ENCODE results near the gene DNASE1L1. TPM values are rescaled to one million over a fixed set of nuclear protein-coding genes. Genes with fewer than 3 reads are reported as not detected.

DNASE1L1 gene, protein sequence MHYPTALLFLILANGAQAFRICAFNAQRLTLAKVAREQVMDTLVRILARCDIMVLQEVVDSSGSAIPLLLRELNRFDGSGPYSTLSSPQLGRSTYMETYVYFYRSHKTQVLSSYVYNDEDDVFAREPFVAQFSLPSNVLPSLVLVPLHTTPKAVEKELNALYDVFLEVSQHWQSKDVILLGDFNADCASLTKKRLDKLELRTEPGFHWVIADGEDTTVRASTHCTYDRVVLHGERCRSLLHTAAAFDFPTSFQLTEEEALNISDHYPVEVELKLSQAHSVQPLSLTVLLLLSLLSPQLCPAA
- total RNA-seq, result 32.9 TPM
- long read RNA-seq, transcript DNASE1L1-202 (9 exons, 2,249 nt), result minor isoform, 8 of 35 reads
- long read RNA-seq, transcript DNASE1L1-203 (8 exons, 2,110 nt), result major isoform, 10 of 35 reads
- long read RNA-seq, partial matches to known transcripts, result 8 of 35 reads
- long read RNA-seq, other reads (novel, unspliced or antisense), result 6 of 35 reads

DNA sequence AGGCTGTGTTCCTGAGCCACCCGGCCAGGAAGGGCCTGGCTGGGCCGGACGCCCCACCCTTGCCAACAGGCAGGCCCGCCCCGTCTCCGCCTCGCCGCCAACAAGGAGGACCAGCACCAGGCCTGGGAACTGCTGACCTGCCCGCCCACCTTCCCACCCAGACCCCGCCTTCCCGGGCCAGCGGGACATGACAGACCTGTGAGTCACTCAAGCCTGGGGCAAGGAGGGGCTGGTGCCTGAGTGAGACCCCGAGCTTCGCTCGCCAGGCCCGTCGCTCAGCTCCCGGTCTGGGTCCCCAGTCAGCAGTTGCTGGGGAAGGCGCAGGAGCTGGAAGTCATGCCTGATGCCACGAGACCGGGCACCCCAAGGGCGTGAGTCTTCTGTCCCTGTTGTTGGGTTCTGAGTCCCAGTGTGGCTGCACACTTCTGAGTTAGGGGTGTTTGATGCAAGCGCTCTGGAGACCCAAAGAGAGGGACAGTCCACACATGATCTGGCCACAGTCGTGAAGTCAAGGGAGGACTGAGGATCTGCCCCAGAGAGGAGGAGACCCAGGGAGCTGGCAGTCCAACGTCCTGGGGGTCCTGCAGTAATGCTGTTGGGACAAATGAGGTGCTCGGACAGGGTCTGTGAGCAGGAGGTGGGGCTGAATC, at the start of gene DNASE1L1:
Gene DNASE1L1, minus strand, starts transcription at position 33 of the 650 bp plus-strand sequence. CDS start 3,686 bp downstream, outside the sequence.
- DNase-seq (ENCODE audit: low spot score), result peak; percentile 95
- intact Hi-C loops (cut with DNase I), result no loop called here

DNA sequence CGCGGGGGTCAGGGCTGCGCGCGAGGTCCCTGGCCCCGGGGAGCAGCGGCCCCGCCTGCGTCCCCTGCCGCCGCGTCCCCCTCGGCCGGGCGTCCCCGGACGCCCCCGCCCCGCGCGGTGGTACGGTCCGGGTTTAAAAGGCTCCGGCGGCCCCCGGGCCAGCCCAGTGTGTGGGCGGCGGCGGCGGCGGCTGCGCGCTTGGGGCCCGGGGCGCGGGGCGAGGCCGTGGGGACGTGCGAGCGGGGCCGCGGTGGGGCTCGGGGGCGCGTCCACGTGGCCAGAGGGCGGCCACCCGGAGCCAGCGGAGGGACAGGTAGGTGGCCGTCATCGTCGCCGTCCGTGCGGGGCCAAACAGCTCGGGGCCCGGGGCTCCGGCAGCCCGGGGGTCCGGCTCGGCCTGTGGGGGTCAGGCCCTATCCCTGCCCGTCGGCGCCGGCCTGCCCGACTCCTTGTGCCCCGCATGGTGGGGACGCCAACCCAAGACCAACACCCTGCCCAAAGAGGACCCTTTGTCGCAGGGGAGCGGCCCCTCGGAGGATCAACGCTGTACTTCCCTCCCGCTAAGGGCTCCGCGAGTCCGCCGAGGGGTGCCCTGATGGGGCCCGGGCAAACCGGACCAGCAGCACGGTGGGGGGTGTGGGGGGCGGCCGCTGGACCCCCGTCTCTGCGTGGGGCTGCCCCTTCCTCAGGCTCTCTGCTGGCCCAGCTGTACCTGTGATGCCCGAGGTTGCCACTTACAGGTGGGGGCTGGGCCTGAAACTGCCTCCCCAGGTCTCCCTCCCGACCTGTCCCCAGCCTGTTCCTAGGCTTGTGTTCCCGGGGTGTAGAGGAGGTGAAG, 49.3 kb upstream of the DNASE1L1 start, which contains the start of gene PLXNA3:
Gene PLXNA3, plus strand, starts transcription at position 166 of the 838 bp plus-strand sequence. CDS start 1,903 bp downstream, outside the sequence.
- DNase-seq (ENCODE audit: low spot score), result peak; percentile 85
- intact Hi-C loops (cut with DNase I), result no loop called here

DNA sequence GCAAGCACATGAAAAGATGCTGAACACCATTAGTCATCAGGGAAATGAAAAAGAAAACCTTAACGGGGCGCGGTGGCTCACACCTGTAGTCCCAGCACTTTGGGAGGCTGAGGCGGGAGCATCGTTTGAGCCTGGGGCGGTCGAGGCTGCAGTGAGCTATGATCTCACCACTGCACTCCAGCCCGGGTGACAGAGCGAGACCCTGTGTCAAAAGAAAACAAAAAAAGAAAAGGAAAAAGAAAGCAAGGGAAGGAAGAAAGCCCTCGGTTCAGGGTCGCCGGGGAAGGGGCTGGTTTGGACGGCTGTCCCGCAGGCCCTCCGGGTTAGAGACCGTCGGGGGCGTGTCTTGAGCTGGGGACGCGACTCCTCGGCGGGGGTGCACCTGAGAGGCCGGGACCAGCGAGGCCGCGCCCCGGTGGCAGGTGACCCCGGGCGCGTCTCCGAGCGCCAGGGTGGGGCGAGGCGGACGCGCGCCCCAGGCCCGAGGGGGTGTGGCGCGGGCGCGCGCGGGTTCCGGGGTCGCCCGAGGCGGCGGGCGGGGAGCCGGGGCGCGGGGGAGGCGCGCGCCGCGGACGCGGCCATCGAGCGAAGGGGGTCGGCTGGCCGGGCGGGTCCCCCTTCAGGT, 48.5 kb upstream of the DNASE1L1 start:
- no peak for DNase-seq (ENCODE audit: low spot score)
- intact Hi-C loops (cut with DNase I), result no loop called here

DNA sequence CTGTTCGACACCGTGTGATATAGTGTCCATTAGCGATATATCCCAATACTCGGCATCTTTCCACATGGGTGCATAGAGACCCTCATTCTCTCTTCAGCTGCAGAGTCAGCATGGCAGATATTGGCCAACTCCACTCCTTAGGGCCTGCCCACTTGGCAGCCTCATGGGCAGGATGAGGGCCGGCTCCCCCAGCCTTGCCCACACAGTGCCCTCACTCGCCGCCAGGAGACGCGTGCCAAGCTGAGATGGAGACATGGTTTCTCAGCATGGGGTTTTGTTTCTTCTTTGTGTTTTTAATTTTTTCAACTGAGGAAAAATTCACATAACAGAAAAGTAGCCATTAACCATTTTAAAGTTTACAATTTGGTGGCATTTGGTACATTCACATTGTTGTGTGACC, 43.8 kb upstream of the DNASE1L1 start:
- no peak for DNase-seq (ENCODE audit: low spot score)
- intact Hi-C loops (cut with DNase I), result no loop called here

DNA sequence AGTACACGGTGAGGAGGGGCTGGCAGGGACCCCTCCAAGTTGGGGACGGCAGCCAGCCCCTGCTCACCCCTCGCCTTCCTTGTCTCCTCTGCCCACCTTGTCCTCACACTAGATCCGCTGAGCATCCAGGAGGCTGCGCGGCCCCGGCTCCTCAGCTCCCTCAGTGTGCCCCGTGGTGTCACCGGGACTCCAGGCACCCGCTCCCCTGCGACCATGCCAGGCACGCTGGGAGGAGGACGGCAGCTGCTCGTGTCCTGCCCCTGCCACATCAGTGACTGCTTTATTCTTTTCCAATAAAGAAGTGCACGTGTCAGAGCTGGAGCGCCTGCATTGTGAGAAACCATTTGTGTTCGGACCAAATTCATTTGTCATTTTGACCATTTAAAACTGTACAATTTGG, 41.3 kb upstream of the DNASE1L1 start:
- intact Hi-C loops (cut with DNase I), result no loop called here
- no peak for DNase-seq (ENCODE audit: low spot score)

DNA sequence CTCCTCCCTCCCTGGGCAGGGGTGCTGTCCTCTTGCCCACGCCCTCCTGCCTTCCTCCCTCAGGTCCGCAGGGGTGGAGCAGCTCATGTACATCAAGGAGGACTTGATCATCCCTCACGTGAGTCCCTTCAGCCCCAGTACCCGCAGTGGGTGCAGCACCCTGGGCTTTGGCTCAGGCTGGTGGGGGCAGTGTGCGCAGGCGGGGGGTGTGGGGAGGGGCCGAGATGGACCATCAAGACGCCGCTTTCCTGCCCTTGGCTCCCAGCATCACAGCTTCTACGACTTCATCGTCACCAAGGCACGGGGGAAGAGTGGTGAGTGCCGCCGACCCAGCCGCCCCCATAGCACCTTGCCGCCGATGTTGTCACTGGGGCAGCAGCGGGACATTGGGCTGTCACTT, 40.6 kb upstream of the DNASE1L1 start:
- intact Hi-C loops (cut with DNase I), result loop anchor here (10.0 kb wide), 1 partner anchor 55 kb away; the partner anchor contains the start of gene RPL10
- no peak for DNase-seq (ENCODE audit: low spot score)

DNA sequence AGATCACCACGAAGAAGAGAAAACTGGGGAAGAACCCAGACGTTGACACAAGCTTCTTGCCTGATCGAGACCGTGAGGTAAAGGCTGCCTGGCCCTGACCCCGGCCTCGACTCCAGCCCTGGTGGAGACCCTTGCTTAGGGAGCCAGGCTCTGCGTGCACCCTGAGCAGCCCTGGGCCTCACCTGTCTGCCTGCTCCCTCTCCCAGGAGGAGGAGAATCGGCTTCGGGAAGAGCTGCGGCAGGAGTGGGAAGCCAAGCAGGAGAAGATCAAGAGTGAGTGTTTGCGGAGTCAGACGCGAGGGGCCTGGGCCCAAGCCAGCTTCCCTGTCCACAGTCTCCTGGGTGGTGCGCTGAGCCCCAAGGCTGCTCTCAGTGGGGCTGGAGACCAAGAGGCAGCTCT, 39.4 kb upstream of the DNASE1L1 start:
- DNase-seq (ENCODE audit: low spot score), result no peak
- intact Hi-C loops (cut with DNase I), result loop anchor here (10.0 kb wide), 1 partner anchor 54 kb away; the partner anchor contains the start of gene RPL10

DNA sequence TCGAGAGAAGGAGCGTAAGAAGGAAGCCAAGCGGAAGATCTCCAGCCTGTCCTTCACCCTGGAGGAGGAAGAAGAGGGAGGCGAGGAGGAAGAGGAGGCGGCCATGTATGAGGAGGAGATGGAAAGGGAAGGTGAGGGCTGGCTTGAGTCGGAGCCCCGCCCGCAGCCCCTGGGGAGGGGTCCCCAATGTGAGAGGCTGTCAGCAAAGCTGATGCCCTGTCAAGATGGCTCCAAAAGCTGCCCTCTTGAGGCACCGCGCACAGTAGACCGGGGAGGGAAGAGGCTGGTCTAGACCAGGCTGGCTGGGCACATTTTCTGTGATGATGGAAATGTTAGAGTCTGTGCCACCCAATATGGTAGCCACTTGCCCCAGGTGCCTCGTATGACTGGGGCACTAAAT, 37.4 kb upstream of the DNASE1L1 start:
- DNase-seq (ENCODE audit: low spot score), result no peak
- intact Hi-C loops (cut with DNase I), result loop anchor here (10.0 kb wide), 1 partner anchor 52 kb away; the partner anchor contains the start of gene RPL10

DNA sequence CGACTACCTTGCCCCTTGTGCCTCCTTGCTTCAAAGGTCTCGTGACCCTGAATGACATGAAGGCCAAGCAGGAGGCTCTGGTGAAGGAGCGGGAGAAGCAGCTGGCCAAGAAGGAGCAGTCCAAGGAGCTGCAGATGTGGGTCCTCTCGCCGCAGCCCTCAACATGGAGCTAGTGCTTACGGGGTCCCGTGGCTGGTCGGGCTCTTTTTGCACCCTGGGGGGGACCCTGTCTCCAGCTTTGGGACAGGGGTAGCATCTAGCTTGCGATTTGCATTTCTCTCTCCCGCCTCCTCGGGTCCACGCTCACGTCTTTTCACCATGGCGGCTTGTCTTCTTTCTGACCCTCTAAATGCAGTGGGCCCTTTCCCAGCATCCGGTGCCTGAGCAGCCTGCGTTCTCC, 36.7 kb upstream of the DNASE1L1 start:
- DNase-seq (ENCODE audit: low spot score), result no peak
- intact Hi-C loops (cut with DNase I), result loop anchor here (2.0 to 10.0 kb wide), 2 partner anchors 33 to 51 kb away; partner anchors contain the start of genes LAGE3 and RPL10

DNA sequence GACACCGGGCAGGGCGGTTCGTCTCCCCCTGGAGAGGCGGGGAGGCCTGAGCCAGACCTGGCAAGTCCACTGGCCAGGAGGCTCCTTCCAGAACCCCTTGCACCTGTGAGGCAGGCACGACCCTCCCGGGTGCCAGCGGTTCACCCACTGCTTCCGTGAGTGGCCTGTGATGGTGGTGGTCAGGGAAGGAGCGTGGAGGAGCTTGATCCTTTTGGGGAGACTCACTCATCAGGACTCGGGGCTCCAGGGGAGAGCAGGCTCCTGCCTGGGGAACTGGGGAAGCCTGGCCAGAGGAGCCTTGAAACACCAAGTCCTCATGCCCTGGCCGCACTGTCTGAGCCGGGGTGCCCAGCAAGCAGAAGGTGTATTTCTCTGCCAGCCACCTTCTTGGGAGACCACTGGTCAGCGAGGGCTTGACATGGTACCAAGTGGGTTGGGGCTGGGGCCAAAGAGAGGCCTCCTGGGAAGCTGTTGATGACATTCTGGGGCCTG, 35.7 kb upstream of the DNASE1L1 start:
- no peak for DNase-seq (ENCODE audit: low spot score)
- intact Hi-C loops (cut with DNase I), result loop anchor here (2.0 to 10.0 kb wide), 2 partner anchors 34 to 50 kb away; partner anchors contain the start of genes LAGE3 and RPL10

DNA sequence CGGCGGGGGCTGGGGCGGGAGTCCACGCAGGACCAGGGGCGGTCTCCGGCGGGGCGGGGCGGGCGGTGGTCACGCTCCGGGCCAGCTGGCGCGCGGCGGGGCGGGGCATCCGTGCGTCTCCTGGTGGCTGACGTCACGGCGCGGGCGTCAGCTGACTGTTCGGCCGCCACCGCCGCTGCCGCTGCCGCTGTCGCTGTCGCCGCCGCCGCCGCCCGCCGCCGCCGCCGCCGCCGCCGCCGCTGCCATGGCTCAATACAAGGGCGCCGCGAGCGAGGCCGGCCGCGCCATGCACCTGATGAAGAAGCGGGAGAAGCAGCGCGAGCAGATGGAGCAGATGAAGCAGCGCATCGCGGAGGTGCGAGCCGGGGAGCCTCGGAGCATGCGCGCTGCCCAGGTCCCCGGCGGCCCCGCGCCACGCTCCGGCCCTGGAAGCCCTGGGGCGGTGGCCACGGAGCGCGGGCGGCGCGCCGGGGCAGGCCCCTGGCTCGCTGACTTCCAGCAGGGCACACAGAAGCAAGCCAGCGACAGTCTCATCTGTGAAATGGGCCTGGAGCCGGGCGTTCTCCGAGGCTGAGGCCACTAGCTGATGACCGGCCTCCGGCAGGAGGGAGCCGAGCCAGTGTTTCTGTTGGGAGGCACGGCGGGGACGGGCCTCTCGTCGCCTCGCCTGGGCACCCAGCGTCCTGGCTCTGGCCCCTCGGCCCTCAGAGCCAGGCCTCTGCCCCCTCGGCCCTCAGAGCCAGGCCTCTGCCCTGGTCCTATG, 35.1 kb upstream of the DNASE1L1 start, which contains the start of gene FAM50A:
Gene FAM50A, plus strand, starts transcription at position 150 of the 763 bp plus-strand sequence. Its CDS starts 95 bp downstream, at position 245.
- intact Hi-C loops (cut with DNase I), result loop anchor here (2.0 to 10.0 kb wide), 2 partner anchors 35 to 49 kb away; partner anchors contain the start of genes LAGE3 and RPL10
- peak; percentile 92 for DNase-seq (ENCODE audit: low spot score)

DNA sequence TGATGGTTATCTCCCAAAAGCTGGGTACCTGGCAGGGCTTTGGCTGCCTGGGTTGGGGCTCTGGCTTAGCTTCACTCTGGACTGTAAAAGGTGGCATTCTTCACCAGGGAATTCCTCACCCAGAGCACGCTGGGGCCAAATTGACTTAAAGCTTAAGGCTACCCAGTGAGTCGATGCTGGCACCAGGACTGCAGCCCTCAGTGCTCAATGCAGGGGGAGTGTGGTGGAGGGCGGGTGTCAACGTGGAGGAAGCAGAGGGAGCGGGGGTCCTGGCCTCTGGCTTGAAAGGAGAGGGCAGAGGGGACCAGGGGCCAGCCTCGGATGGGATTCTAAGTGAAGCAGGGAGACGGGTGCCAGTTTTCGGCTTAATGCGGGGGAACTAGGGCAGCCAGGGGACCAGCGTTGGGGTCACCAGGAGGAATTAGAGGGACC, 34.4 kb upstream of the DNASE1L1 start:
- intact Hi-C loops (cut with DNase I), result loop anchor here (10.0 kb wide), 1 partner anchor 49 kb away; the partner anchor contains the start of gene RPL10
- no peak for DNase-seq (ENCODE audit: low spot score)

DNA sequence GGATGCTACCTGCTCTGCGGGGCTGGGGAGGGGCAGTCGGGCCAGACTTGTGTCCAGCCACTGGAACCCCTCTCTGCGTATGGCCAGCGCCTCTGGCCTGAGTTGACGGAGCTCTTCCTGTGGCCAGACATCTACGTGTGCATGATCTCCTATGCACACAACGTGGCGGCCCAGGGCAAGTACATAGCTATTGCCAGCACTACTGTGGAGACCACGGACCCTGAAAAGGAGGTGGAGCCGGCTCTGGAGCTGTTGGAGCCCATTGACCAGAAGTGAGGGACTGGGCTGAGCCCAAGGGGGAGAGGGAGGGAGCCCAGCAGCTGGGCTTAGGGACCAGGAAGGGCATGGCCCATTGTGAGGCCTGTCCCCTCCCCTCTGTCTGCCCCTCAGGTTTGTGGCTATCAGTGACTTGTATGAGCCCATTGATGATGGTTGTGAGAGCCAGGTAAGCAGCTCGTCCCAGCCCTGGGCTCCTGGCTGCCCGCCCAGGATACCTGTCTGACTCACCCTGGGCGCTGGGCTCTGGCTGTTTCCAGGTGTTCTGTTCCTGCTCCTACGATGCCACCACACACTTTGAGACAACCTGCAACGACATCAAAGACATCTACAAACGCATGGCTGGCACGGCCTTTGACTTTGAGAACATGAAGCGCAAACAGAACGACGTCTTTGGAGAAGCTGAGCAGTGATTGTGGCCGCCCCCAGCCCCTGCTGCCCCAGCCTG, 33.1 kb upstream of the DNASE1L1 start:
- intact Hi-C loops (cut with DNase I), result loop anchor here (10.0 kb wide), 1 partner anchor 47 kb away; the partner anchor contains the start of gene RPL10
- no peak for DNase-seq (ENCODE audit: low spot score)

DNA sequence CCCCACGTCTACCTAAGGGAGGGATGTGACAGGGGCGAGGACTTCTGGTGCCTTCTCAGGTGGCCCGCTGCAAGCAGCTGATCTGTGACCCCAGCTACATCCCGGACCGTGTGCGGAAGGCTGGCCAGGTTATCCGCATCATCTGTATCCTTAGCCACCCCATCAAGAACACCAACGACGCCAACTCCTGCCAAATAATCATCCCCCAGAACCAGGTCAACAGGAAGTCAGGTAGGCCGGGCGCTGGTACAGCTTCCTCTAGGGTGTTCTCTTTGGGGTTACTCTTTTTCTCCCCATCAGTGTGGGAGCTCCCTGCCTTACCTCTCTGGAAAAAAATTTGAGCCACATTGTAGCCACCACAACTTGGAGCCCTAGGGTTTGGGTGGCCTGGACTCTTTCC, 32.5 kb upstream of the DNASE1L1 start:
- DNase-seq (ENCODE audit: low spot score), result no peak
- intact Hi-C loops (cut with DNase I), result loop anchor here (10.0 kb wide), 1 partner anchor 47 kb away; the partner anchor contains the start of gene RPL10

DNA sequence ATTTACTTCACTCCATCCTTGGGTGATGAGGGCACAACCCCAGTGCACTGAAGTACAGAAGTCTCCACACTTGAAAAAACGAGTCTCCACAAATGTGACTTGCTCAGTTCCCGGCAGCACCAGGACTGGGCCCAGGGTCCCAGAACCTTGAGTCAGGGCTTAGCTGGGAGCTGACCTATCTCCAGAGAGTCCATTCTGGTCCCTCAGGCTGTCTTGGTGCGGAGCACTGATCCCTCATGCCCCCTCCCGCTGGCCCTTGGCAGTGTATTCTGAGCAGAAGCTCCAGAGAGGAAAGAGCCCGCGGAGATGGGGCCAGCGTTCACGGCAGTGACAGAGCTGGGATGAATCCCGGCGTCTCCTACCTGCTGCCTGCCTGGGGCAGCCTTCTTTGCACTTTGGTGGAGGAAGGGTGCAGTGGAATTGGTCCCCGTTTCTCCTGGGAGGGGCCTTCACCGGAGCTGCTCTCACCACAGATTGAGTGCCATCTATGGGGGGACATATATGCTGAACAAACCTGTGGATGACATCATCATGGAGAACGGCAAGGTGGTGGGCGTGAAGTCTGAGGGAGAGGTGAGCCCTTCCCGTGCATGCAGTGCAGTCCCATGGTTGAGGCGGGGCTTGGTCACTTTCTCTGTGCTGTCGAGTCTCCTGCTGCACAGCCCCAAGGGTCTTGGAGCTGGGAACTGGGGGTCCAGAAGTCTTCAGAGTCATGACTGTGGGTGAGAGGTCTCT, 31.7 kb upstream of the DNASE1L1 start:
- intact Hi-C loops (cut with DNase I), result loop anchor here (10.0 kb wide), 1 partner anchor 46 kb away; the partner anchor contains the start of gene RPL10
- DNase-seq (ENCODE audit: low spot score), result no peak

DNA sequence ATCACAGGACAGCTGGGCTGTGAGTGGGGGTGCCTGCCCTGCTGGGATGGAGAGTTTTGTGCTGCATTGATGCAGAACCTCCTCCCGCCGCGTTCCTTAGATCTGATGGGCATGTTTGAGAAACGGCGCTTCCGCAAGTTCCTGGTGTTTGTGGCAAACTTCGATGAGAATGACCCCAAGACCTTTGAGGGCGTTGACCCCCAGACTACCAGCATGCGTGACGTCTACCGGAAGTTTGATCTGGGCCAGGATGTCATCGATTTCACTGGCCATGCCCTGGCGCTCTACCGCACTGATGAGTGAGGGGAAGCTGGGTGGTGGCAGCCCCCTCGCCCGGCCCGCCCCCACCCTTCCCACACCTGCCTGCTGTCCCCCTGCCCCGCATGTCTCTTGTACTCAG, 30.8 kb upstream of the DNASE1L1 start:
- DNase-seq (ENCODE audit: low spot score), result no peak
- intact Hi-C loops (cut with DNase I), result loop anchor here (5.0 to 10.0 kb wide), 3 partner anchors 45 to 92 kb away; partner anchors contain the start of genes RPL10 and UBL4A

Data from cardiac septum (tissue), 1 donor.